Smooth muscle cell (in vitro differentiated cells): ENCODE results near the gene MX2. TPM values are rescaled to one million over a fixed set of nuclear protein-coding genes. Genes with fewer than 3 reads are reported as not detected.

Experiments used
- DNase-seq: peaks from one replicate; lab custom pipeline; 2025; ENCODE audit not compliant: unreplicated experiment; lab: John Stamatoyannopoulos, UW
- H2AFZ ChIP-seq: fragments of 200-600 bp; sonication (generic); 2 replicates; pipeline ENCODE4 v1.6.0; 2016; ENCODE audit warnings: antibody characterized with exemption, low read depth, mild to moderate bottlenecking
- H3F3A ChIP-seq: fragments of 200-600 bp; sonication (generic); 2 replicates; pipeline ENCODE4 v1.6.0; 2017; ENCODE audit warnings: antibody characterized with exemption, low read depth
- H3K27ac ChIP-seq: fragments of 200-600 bp; sonication (generic); 2 replicates; pipeline ENCODE4 v1.5.1; 2016; ENCODE audit warnings: low read depth, mild to moderate bottlenecking
- H3K27me3 ChIP-seq: fragments of 200-600 bp; sonication (generic); 2 replicates; pipeline ENCODE4 v1.6.1; 2016; ENCODE audit warnings: low read depth, mild to moderate bottlenecking
- H3K36me3 ChIP-seq: fragments of 200-600 bp; sonication (generic); 2 replicates; pipeline ENCODE4 v1.5.1; 2016; ENCODE audit warnings: low read depth
- H3K4me1 ChIP-seq: fragments of 200-600 bp; sonication (generic); 2 replicates; pipeline ENCODE4 v1.5.1; 2016; ENCODE audit warnings: low read depth
- H3K4me2 ChIP-seq: fragments of 200-600 bp; sonication (generic); 2 replicates; pipeline ENCODE4 v1.6.0; 2016; ENCODE audit warnings: mild to moderate bottlenecking
- H3K4me3 ChIP-seq: fragments of 200-600 bp; sonication (generic); 2 replicates; pipeline ENCODE4 v1.5.1; 2016; ENCODE audit warnings: mild to moderate bottlenecking
- H3K79me2 ChIP-seq: fragments of 200-600 bp; sonication (generic); 2 replicates; pipeline ENCODE4 v1.6.0; 2016; ENCODE audit warnings: low read depth, mild to moderate bottlenecking
- H3K9ac ChIP-seq: fragments of 200-600 bp; sonication (generic); 2 replicates; pipeline ENCODE4 v1.6.0; 2016; ENCODE audit warnings: low read depth
- H3K9me3 ChIP-seq: fragments of 200-600 bp; sonication (generic); replicated peaks from 2 replicates; pipeline ENCODE4 v1.5.1; 2016; ENCODE audit warnings: low read depth
- H4K20me1 ChIP-seq: fragments of 200-600 bp; sonication (generic); 2 replicates; pipeline ENCODE4 v1.6.0; 2016; ENCODE audit warnings: low read depth
- CTCF ChIP-seq: fragments of 200-600 bp; sonication (generic); IDR thresholded peaks from 2 replicates; pipeline ENCODE4 v1.5.1; 2017; ENCODE audit warnings: borderline replicate concordance, mild to moderate bottlenecking, antibody characterized with exemption; ENCODE audit not compliant: insufficient read depth, poor library complexity, severe bottlenecking
- WGBS: methylation state at CpG from one replicate; pipeline ENCODE4 v1.1.7; 2016; ENCODE audit warnings: low lambda C conversion rate; 5-methylcytosine and 5-hydroxymethylcytosine counted together
- polyA plus RNA-seq: library from polyadenylated mRNA; unstranded; fragments of >200 nt; fragmentation: Nextera tagmentation; extraction: Ambion mirVana; gene quantifications from 2 replicates; pipeline ENCODE4 v1.2.1, GENCODE V29; 2016
- total RNA-seq: library from RNA; depleted of rRNA; stranded (reverse); fragments of >200 nt; gene quantifications from 2 replicates; pipeline ENCODE4 v1.2.3, GENCODE V29; 2014

Gene MX2
- total and polyA plus RNA-seq, 2 experiments from 2014 or later = 2.5 to 3.1 TPM

GRCh38 chr21:41432562-41433460 lies 71.0 kb downstream of the MX2 start:
- Histone ChIP-seq H3K4me1 (no peaks in the 10 kb centered on the region), H3K4me3 (no peak overlapping the region), H3K79me2 (no peaks in the 10 kb centered on the region), H3K36me3 (no peaks in the 10 kb centered on the region), H3F3A (no peaks in the 10 kb centered on the region), H3K9ac (no peak overlapping the region), H2AFZ (no peak overlapping the region), H3K9me3 (peaks cover 10% of the 10 kb centered on the region), H3K4me2 (no peak overlapping the region), H4K20me1 (no peaks in the 10 kb centered on the region), H3K27me3 (peaks cover 29% of the 10 kb centered on the region), H3K27ac (no peak overlapping the region)
- 70% methylated on average over 10 of the region's 10 CpGs for WGBS
- no peak for DNase-seq
- no peak for TF ChIP-seq CTCF

- Histone ChIP-seq H3K4me1 (no peaks in the 10 kb centered on the region), H3K36me3 (no peaks in the 10 kb centered on the region), H3K9ac (no peak overlapping the region), H3K27me3 (peaks cover 22% of the 10 kb centered on the region), H3K27ac (no peak overlapping the region), H3K4me3 (no peak overlapping the region), H3F3A (no peaks in the 10 kb centered on the region), H4K20me1 (no peaks in the 10 kb centered on the region), H3K4me2 (no peak overlapping the region), H3K9me3 (peaks cover 10% of the 10 kb centered on the region), H2AFZ (no peak overlapping the region), H3K79me2 (no peaks in the 10 kb centered on the region)
- DNase-seq = no peak
- no peak for TF ChIP-seq CTCF
- WGBS = 98% methylated on average over 2 of the region's 2 CpGs
Observed at GRCh38 chr21:41433566-41433965, 71.7 kb downstream of the MX2 start.

- no peaks in the 10 kb centered on the region for H3K4me1 ChIP-seq
- H3K79me2 ChIP-seq = no peaks in the 10 kb centered on the region
- H3K27ac ChIP-seq = no peak overlapping the region
- no peak overlapping the region for H3K9ac ChIP-seq
- H3F3A ChIP-seq = no peaks in the 10 kb centered on the region
- no peak overlapping the region for H3K4me2 ChIP-seq
- H2AFZ ChIP-seq = no peak overlapping the region
- DNase-seq = no peak
- no peaks in the 10 kb centered on the region for H4K20me1 ChIP-seq
- WGBS = 86% methylated on average over 11 of the region's 11 CpGs
- peaks cover under 1% of the 10 kb centered on the region for H3K27me3 ChIP-seq
- TF ChIP-seq CTCF = no peak
- H3K4me3 ChIP-seq = no peak overlapping the region
- H3K36me3 ChIP-seq = no peaks in the 10 kb centered on the region
- H3K9me3 ChIP-seq = peaks cover 10% of the 10 kb centered on the region
Observed at GRCh38 chr21:41435706-41436105, 73.9 kb downstream of the MX2 start.
